ENCODE data around the gene CDH11.

Gene CDH11

GRCh38 chr16:65136681-65137080 is 14.8 kb upstream of the CDH11 start:
- Histone ChIP-seq H3K36me3 (replicated peaks) (no peaks in the 10 kb centered on the region), H3K4me3 (ENCODE audit: low read depth, low read length) (no peak overlapping the region), H3K27ac (no peak overlapping the region), H3K27me3 (replicated peaks) (no peaks in the 10 kb centered on the region)
- TF ChIP-seq CTCF (IDR thresholded peaks at IDR 0.05; ENCODE audit: low read depth, low read length, missing control alignments) = no peak
- DNase-seq = no peak
- in situ Hi-C loops (cut with HindIII; ENCODE audit: low pct_ligation_motif_present, low sequenced_read_pairs) = no loop called here

- H3K27ac ChIP-seq = no peak overlapping the region
- H3K36me3 ChIP-seq (replicated peaks) = no peaks in the 10 kb centered on the region
- in situ Hi-C loops (cut with HindIII; ENCODE audit: low pct_ligation_motif_present, low sequenced_read_pairs) = no loop called here
- peak; percentile 54 for TF ChIP-seq CTCF (IDR thresholded peaks at IDR 0.05; ENCODE audit: low read depth, low read length, missing control alignments)
- H3K27me3 ChIP-seq (replicated peaks) = no peaks in the 10 kb centered on the region
- H3K4me3 ChIP-seq (ENCODE audit: low read depth, low read length) = no peak overlapping the region
- DNase-seq = no peak
Observed at GRCh38 chr16:65126845-65127624, 5.2 kb upstream of the CDH11 start.

- no peak overlapping the region for H3K27ac ChIP-seq
- in situ Hi-C loops (cut with HindIII; ENCODE audit: low pct_ligation_motif_present, low sequenced_read_pairs) = no loop called here
- DNase-seq = no peak
- no peaks in the 10 kb centered on the region for H3K36me3 ChIP-seq (replicated peaks)
- no peak for TF ChIP-seq CTCF (IDR thresholded peaks at IDR 0.05; ENCODE audit: low read depth, low read length, missing control alignments)
- H3K4me3 ChIP-seq (ENCODE audit: low read depth, low read length) = no peak overlapping the region
- H3K27me3 ChIP-seq (replicated peaks) = no peaks in the 10 kb centered on the region
Observed at GRCh38 chr16:65125871-65126270, 4.0 kb upstream of the CDH11 start.

- DNase-seq = no peak
- in situ Hi-C loops (cut with HindIII; ENCODE audit: low pct_ligation_motif_present, low sequenced_read_pairs) = no loop called here
- Histone ChIP-seq H3K4me3 (ENCODE audit: low read depth, low read length) (no peak overlapping the region), H3K27ac (no peak overlapping the region), H3K27me3 (replicated peaks) (no peaks in the 10 kb centered on the region), H3K36me3 (replicated peaks) (no peaks in the 10 kb centered on the region)
- TF ChIP-seq CTCF (IDR thresholded peaks at IDR 0.05; ENCODE audit: low read depth, low read length, missing control alignments) = no peak
Observed at GRCh38 chr16:65125322-65125721, 3.5 kb upstream of the CDH11 start.

- in situ Hi-C loops (cut with HindIII; ENCODE audit: low pct_ligation_motif_present, low sequenced_read_pairs) = no loop called here
- no peaks in the 10 kb centered on the region for H3K27me3 ChIP-seq (replicated peaks)
- H3K27ac ChIP-seq = no peak overlapping the region
- no peak overlapping the region for H3K4me3 ChIP-seq (ENCODE audit: low read depth, low read length)
- DNase-seq = no peak
- H3K36me3 ChIP-seq (replicated peaks) = no peaks in the 10 kb centered on the region
- TF ChIP-seq CTCF (IDR thresholded peaks at IDR 0.05; ENCODE audit: low read depth, low read length, missing control alignments) = no peak
Observed at GRCh38 chr16:65124596-65124995, 2.7 kb upstream of the CDH11 start.

GRCh38 chr16:65124212-65124548 is 2.3 kb upstream of the CDH11 start:
- H3K4me3 ChIP-seq (ENCODE audit: low read depth, low read length) = peak overlapping the region; percentile 73
- no peak overlapping the region for H3K27ac ChIP-seq
- H3K27me3 ChIP-seq (replicated peaks) = no peaks in the 10 kb centered on the region
- in situ Hi-C loops (cut with HindIII; ENCODE audit: low pct_ligation_motif_present, low sequenced_read_pairs) = no loop called here
- no peak for DNase-seq
- TF ChIP-seq CTCF (IDR thresholded peaks at IDR 0.05; ENCODE audit: low read depth, low read length, missing control alignments) = no peak
- H3K36me3 ChIP-seq (replicated peaks) = no peaks in the 10 kb centered on the region
